H1 (cell line): ENCODE measurements around the gene SLC25A17. TPM values are rescaled to one million over a fixed set of nuclear protein-coding genes. Genes with fewer than 3 reads are reported as not detected.
A peak's percentile ranks its signal among the peaks of the same experiment; 100 is the strongest.

Experiments
- CTCF ChIA-PET: fragments of 300-600 bp; sonication (Branson Sonifier 250); formaldehyde crosslinking; loops from one replicate; lab custom pipeline; 2021; ENCODE audit not compliant: partially characterized antibody; lab: Charles Lee
- POLR2A ChIA-PET: fragments of 300-600 bp; sonication (Branson Sonifier 250); formaldehyde crosslinking; loops from one replicate; lab custom pipeline; 2021; ENCODE audit warnings: inconsistent platforms; ENCODE audit not compliant: partially characterized antibody; lab: Charles Lee
- DNase-seq, 2 experiments: peaks; one replicate each; pipeline versions ENCODE4 v3.0.0 to v3.0.0-alpha.2; 2010 to 2022; ENCODE audit warnings: low spot score in 2 of 2, low read depth in 1 of 2, mixed read lengths in 1 of 2
- FAIRE-seq: peaks from 2 replicates; lab custom pipeline; 2011; peaks lifted over from hg19 to GRCh38; lab: Jason Lieb, UNC
- H2AFZ ChIP-seq: 2 replicates; pipeline ENCODE4 v1.8.1; 2012; ENCODE audit warnings: low read length, inconsistent platforms
- H2AK5ac ChIP-seq: 2 replicates; pipeline ENCODE4 v1.6.1; 2013; ENCODE audit warnings: low read depth, low read length
- H2BK120ac ChIP-seq: replicated peaks from 2 replicates; pipeline ENCODE3; 2013; ENCODE audit warnings: low read depth, low read length, inconsistent platforms
- H2BK12ac ChIP-seq: 2 replicates; pipeline ENCODE4 v1.6.1; 2013; ENCODE audit warnings: low read depth, low read length
- H2BK15ac ChIP-seq: 2 replicates; pipeline ENCODE4 v1.6.1; 2013; ENCODE audit warnings: low read length
- H2BK20ac ChIP-seq: 2 replicates; pipeline ENCODE4 v1.6.1; 2013; ENCODE audit warnings: low read length
- H2BK5ac ChIP-seq: 2 replicates; pipeline ENCODE4 v1.6.1; 2013; ENCODE audit warnings: low read depth, low read length
- H3K14ac ChIP-seq: 2 replicates; pipeline ENCODE4 v1.6.1; 2013; ENCODE audit warnings: inconsistent platforms; ENCODE audit not compliant: insufficient read length
- H3K18ac ChIP-seq: 2 replicates; pipeline ENCODE4 v1.6.1; 2013; ENCODE audit warnings: low read length; ENCODE audit errors: extremely low read depth
- H3K23ac ChIP-seq: 2 replicates; pipeline ENCODE4 v1.6.1; 2013; ENCODE audit warnings: inconsistent platforms; ENCODE audit not compliant: insufficient read length
- H3K23me2 ChIP-seq: 2 replicates; pipeline ENCODE4 v1.6.1; 2013; ENCODE audit warnings: low read depth, low read length
- H3K27ac ChIP-seq: 2 replicates; pipeline ENCODE4 v1.6.1; 2011; ENCODE audit warnings: low read depth, low read length, inconsistent platforms
- H3K27me3 ChIP-seq, 4 experiments: replicated peaks in 1 of 4; 1 replicate in 1 of 4; 2 replicates in 3 of 4; pipeline versions ENCODE4 v1.6.1 to v1.8.1; 2011 to 2013; ENCODE audit warnings: low read length in 3 of 4, mild to moderate bottlenecking in 3 of 4, inconsistent platforms in 2 of 4, mixed read lengths in 2 of 4, moderate library complexity in 1 of 4; ENCODE audit not compliant: control insufficient read depth in 3 of 4, insufficient read depth in 3 of 4; ENCODE audit errors: extremely low read depth in 1 of 4
- H3K36me3 ChIP-seq, 4 experiments: 2 replicates each; pipeline versions ENCODE4 v1.6.1 to v1.8.1; 2011 to 2013; ENCODE audit warnings: mild to moderate bottlenecking in 4 of 4, low read length in 3 of 4, moderate library complexity in 2 of 4, control low read depth in 1 of 4, inconsistent platforms in 1 of 4; ENCODE audit not compliant: insufficient read depth in 4 of 4, control insufficient read depth in 2 of 4
- H3K4ac ChIP-seq: replicated peaks from 2 replicates; pipeline ENCODE3; 2013; ENCODE audit warnings: low read length, low read depth, mixed read lengths, inconsistent platforms; ENCODE audit not compliant: insufficient read length
- H3K4me1 ChIP-seq, 4 experiments: replicated peaks in 1 of 4; 1 replicate in 1 of 4; 2 replicates in 3 of 4; pipeline versions ENCODE4 v1.6.1 to v1.8.1; 2011 to 2013; ENCODE audit warnings: low read length in 3 of 4, inconsistent platforms in 2 of 4, mixed read lengths in 1 of 4; ENCODE audit not compliant: insufficient read depth in 4 of 4, control insufficient read depth in 3 of 4
- H3K4me2 ChIP-seq, 2 experiments: 2 replicates each; pipeline versions ENCODE4 v1.6.1 to v1.8.1; 2011 to 2013; ENCODE audit warnings: low read depth in 2 of 2, low read length in 2 of 2, control low read depth in 1 of 2, inconsistent platforms in 1 of 2, mild to moderate bottlenecking in 1 of 2; ENCODE audit not compliant: insufficient read depth in 1 of 2
- H3K4me3 ChIP-seq, 4 experiments: fragments of 200-600, 300-600 bp in 1 of 4; sonication (generic), shearing (Covaris generic), sonication (Bioruptor Twin) in 1 of 4; 2 replicates each; pipeline versions ENCODE4 v1.5.1 to v1.8.1; 2011 to 2016; ENCODE audit warnings: low read length in 4 of 4, low read depth in 3 of 4, control low read depth in 2 of 4, inconsistent platforms in 2 of 4, mild to moderate bottlenecking in 2 of 4, mixed read lengths in 1 of 4, moderate library complexity in 1 of 4; ENCODE audit not compliant: insufficient read depth in 2 of 4; ENCODE audit errors: extremely low read depth in 1 of 4
- H3K56ac ChIP-seq: replicated peaks from 2 replicates; pipeline ENCODE3; 2013; ENCODE audit warnings: low read depth, mild to moderate bottlenecking, mixed read lengths, low read length, inconsistent platforms; ENCODE audit not compliant: insufficient read length
- H3K79me1 ChIP-seq: 2 replicates; pipeline ENCODE4 v1.6.1; 2013; ENCODE audit warnings: low read depth, low read length, control low read depth
- H3K79me2 ChIP-seq, 2 experiments: 2 replicates each; pipeline versions ENCODE4 v1.6.1 to v1.8.1; 2012 to 2013; ENCODE audit warnings: low read length in 2 of 2, mild to moderate bottlenecking in 2 of 2, inconsistent platforms in 1 of 2; ENCODE audit not compliant: insufficient read depth in 2 of 2, control insufficient read depth in 1 of 2
- H3K9ac ChIP-seq, 4 experiments: replicated peaks in 1 of 4; 1 replicate in 1 of 4; 2 replicates in 3 of 4; pipeline versions ENCODE4 v1.6.1 to v1.8.1; 2011 to 2013; ENCODE audit warnings: low read depth in 3 of 4, low read length in 3 of 4, control low read depth in 2 of 4, mild to moderate bottlenecking in 2 of 4, moderate library complexity in 2 of 4, inconsistent platforms in 1 of 4; ENCODE audit errors: extremely low read depth in 1 of 4
- H3K9me3 ChIP-seq, 2 experiments: 2 replicates each; pipeline versions ENCODE4 v1.6.1 to v1.8.1; 2012 to 2013; ENCODE audit warnings: mild to moderate bottlenecking in 2 of 2, moderate library complexity in 2 of 2, control low read depth in 1 of 2, inconsistent platforms in 1 of 2, low read depth in 1 of 2, low read length in 1 of 2, mixed read lengths in 1 of 2; ENCODE audit not compliant: insufficient read depth in 2 of 2
- H4K20me1 ChIP-seq, 2 experiments: replicated peaks in 1 of 2; 2 replicates each; pipeline versions ENCODE3 to v1.8.1; 2011 to 2013; ENCODE audit warnings: inconsistent platforms in 2 of 2, low read length in 2 of 2, mild to moderate bottlenecking in 1 of 2; ENCODE audit not compliant: insufficient read depth in 2 of 2, control insufficient read depth in 1 of 2
- H4K5ac ChIP-seq: 2 replicates; pipeline ENCODE4 v1.6.1; 2013; ENCODE audit warnings: low read length, low read depth, mixed read lengths, inconsistent platforms; ENCODE audit not compliant: insufficient read length
- H4K8ac ChIP-seq: 2 replicates; pipeline ENCODE4 v1.8.0; 2013; ENCODE audit warnings: mild to moderate bottlenecking, moderate library complexity, low read length, inconsistent platforms; ENCODE audit not compliant: insufficient read depth; ENCODE audit errors: extremely low read depth
- H4K91ac ChIP-seq: replicated peaks from 2 replicates; pipeline ENCODE3; 2013; ENCODE audit warnings: low read length, mixed read lengths, inconsistent platforms; ENCODE audit not compliant: insufficient read length
- CHD2 ChIP-seq: IDR thresholded peaks from 2 replicates; pipeline ENCODE4 v1.6.1; 2012; ENCODE audit warnings: low read length, improper control_type of control experiment
- E2F6 ChIP-seq: IDR thresholded peaks from 2 replicates; pipeline ENCODE4 v1.6.1; 2012; ENCODE audit warnings: inconsistent platforms
- GTF2F1 ChIP-seq: IDR thresholded peaks from 2 replicates; pipeline ENCODE4 v1.6.1; 2012; ENCODE audit warnings: low read depth, low read length, improper control_type of control experiment, borderline replicate concordance
- RAD21 ChIP-seq, 2 experiments: IDR thresholded peaks in 1 of 2; conservative IDR thresholded peaks in 1 of 2; 2 replicates each; pipeline ENCODE4 v1.6.1; 2011; ENCODE audit warnings: low read depth in 2 of 2, low read length in 2 of 2, improper control_type of control experiment in 1 of 2, inconsistent platforms in 1 of 2, mild to moderate bottlenecking in 1 of 2, moderate library complexity in 1 of 2
- SIN3A ChIP-seq, 2 experiments: IDR thresholded peaks in 1 of 2; conservative IDR thresholded peaks in 1 of 2; 2 replicates each; pipeline ENCODE4 v1.6.1; 2011 to 2012; ENCODE audit warnings: low read length in 2 of 2, improper control_type of control experiment in 1 of 2, low read depth in 1 of 2, mild to moderate bottlenecking in 1 of 2
- SIRT6 ChIP-seq: IDR thresholded peaks from one replicate; pipeline ENCODE4 v1.7.1; 2012; ENCODE audit warnings: low read length, inconsistent platforms
- WGBS, 2 experiments: shearing (Covaris generic) in 1 of 2; methylation state at CpG; one replicate each; pipeline versions ENCODE4 v1.1.6 to v1.1.7; 2013 to 2015; ENCODE audit warnings: low lambda C conversion rate in 2 of 2, mixed read lengths in 2 of 2, inconsistent platforms in 1 of 2, low coverage in 1 of 2, missing lambda C conversion rate in 1 of 2; ENCODE audit not compliant: insufficient replicate concordance in 2 of 2, insufficient coverage in 1 of 2, insufficient read length in 1 of 2; ENCODE audit errors: extremely low coverage in 1 of 2, missing lambda C conversion rate in 1 of 2; 5-methylcytosine and 5-hydroxymethylcytosine counted together
- polyA plus RNA-seq, 7 experiments: library from polyadenylated mRNA; depleted of rRNA in 3 of 7; stranded (reverse) in 5 of 7; unstranded in 2 of 7; fragments of >200 nt in 5 of 7; fragments of 200-250 nt in 2 of 7; gene quantifications; 1 replicate in 5 of 7; 2 replicates in 1 of 7; 4 replicates in 1 of 7; pipeline versions ENCODE4 v1.2.1 to v1.2.3, GENCODE V29; 2011 to 2013; ENCODE audit warnings: missing spikeins in 2 of 7, mixed read lengths in 2 of 7
- total RNA-seq: library from RNA; stranded (reverse); fragmentation: NEBNext Ultra II Directional; extraction: Animal tissue kit (Norgen Biotek cat#: 25700); gene quantifications from 2 replicates; pipeline ENCODE4 v1.2.1, GENCODE V29; 2021
- TF ChIP-seq, protein P1 (sequence below), 3 experiments: IDR thresholded peaks; 1 replicate in 2 of 3; 2 replicates in 1 of 3; pipeline versions ENCODE4 v1.5.1 to v1.6.1; 2011; ENCODE audit warnings: low read length in 3 of 3, mild to moderate bottlenecking in 3 of 3, inconsistent platforms in 2 of 3, low read depth in 1 of 3, moderate library complexity in 1 of 3; ENCODE audit not compliant: insufficient read depth in 1 of 3; ENCODE audit errors: control extremely low read depth in 1 of 3

SLC25A17 gene
- total and polyA plus RNA-seq, 2 of the 8 experiments (the other 6 are each of a cell fraction or from before 2014, with no cell fraction given), result 17.9 to 40.4 TPM

DNA sequence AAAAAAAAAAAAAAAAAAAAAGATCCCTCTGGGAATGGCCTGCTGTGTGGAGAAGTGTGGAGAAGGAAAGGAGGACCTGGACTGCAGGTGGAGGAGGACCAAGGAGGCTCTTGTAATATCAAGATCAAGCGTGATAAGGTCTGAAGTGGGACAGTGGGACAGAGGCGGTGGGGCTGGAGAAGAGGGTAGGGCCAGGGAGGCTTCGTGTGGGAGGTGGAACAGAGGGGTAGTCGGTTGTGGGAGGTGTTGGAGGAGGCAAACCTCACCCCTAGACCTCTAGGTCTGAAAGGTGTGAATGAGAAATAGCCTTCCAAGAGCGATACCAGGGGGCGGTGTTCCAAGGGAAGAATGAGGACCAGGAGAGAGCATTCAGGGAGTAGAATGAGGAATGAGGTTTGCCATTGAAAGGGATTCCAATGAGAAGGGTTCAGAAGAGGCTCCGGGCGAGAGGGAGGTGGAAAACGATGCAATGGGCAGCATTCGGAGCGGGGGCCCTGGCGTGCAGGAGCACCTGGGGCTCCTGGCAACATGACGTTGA, 95.7 kb downstream of the SLC25A17 start:
- Histone ChIP-seq H3K9ac (no peak overlapping the region), H3K4me1 (peaks cover 3 to 14% (median 9%) of the 10 kb centered on the region in 4 experiments; a peak in 6 of 7 replicates), H4K20me1 (no peaks in the 10 kb centered on the region), H2BK15ac (0 out of 2 replicates have a peak overlapping the region, but pooled peaks have one; percentile 34), H3K4ac (no peak overlapping the region), H3K14ac (no peak overlapping the region), H4K5ac (no peak overlapping the region), H4K91ac (no peak overlapping the region), H3K36me3 (no peaks in the 10 kb centered on the region; a peak in 1 of 8 replicates), H3K18ac (no peak overlapping the region), H3K9me3 (no peaks in the 10 kb centered on the region), H3K56ac (no peak overlapping the region), H4K8ac (no peak overlapping the region)
- no peak for DNase-seq
- POLR2A ChIA-PET, result no interaction called here
- CTCF ChIA-PET, result interaction anchor here (0.6 to 1.4 kb wide), 4 partner anchors 8 to 19 kb away, joined by 3 read pairs; no protein-coding TSS in a partner anchor
- TF ChIP-seq RAD21 (IDR thresholded peaks at IDR 0.05 in 1 of 2, conservative IDR thresholded peaks at IDR 0.05 in 1 of 2; ENCODE audit: low read depth in 2 of 2, low read length in 2 of 2) (peak in 1 of 2 experiments; percentile 26; a peak in 1 of 4 replicates), CHD2 (no peak), E2F6 (peak; percentile 24; the same call in 1 of the 2 replicates), SIRT6 (no peak), SIN3A (conservative IDR thresholded peaks at IDR 0.05 in 1 of 2, IDR thresholded peaks at IDR 0.05 in 1 of 2; ENCODE audit: low read depth in 1 of 2, low read length in 2 of 2) (no peak), GTF2F1 (no peak)
- TF ChIP-seq, protein P1, sequence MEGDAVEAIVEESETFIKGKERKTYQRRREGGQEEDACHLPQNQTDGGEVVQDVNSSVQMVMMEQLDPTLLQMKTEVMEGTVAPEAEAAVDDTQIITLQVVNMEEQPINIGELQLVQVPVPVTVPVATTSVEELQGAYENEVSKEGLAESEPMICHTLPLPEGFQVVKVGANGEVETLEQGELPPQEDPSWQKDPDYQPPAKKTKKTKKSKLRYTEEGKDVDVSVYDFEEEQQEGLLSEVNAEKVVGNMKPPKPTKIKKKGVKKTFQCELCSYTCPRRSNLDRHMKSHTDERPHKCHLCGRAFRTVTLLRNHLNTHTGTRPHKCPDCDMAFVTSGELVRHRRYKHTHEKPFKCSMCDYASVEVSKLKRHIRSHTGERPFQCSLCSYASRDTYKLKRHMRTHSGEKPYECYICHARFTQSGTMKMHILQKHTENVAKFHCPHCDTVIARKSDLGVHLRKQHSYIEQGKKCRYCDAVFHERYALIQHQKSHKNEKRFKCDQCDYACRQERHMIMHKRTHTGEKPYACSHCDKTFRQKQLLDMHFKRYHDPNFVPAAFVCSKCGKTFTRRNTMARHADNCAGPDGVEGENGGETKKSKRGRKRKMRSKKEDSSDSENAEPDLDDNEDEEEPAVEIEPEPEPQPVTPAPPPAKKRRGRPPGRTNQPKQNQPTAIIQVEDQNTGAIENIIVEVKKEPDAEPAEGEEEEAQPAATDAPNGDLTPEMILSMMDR (IDR thresholded peaks at IDR 0.05; ENCODE audit: control extremely low read depth in 1 of 3, insufficient read depth in 1 of 3, low read depth in 1 of 3, low read length in 3 of 3), result peak in 2 of 3 experiments; percentile 28 to 31; a peak in 2 of 4 replicates
- TF ChIP-seq, all 59 proteins: peak for 3
- no peak overlapping the region; the same call in 1 of the 2 replicates for H2AFZ ChIP-seq
- H3K4me3 ChIP-seq, result no peak overlapping the region
- H2BK120ac ChIP-seq, result no peak overlapping the region
- 80% methylated on average over 13 of the region's 13 CpGs; no CpG with 5 or more reads in 1 of the 2 experiments for WGBS, 2 experiments
- no peak overlapping the region for H2BK5ac ChIP-seq
- no peaks in the 10 kb centered on the region for H3K23me2 ChIP-seq
- H3K23ac ChIP-seq, result no peak overlapping the region
- H2AK5ac ChIP-seq, result peak overlapping the region; percentile 60; the same call in 1 of the 2 replicates
- H2BK12ac ChIP-seq, result peak overlapping the region; percentile 93
- H3K27me3 ChIP-seq, result no peaks in the 10 kb centered on the region
- H3K4me2 ChIP-seq, result no peak overlapping the region
- H3K79me2 ChIP-seq, result no peaks in the 10 kb centered on the region
- H2BK20ac ChIP-seq, result peak overlapping the region; percentile 91; the same call in 1 of the 2 replicates
- no peak overlapping the region for H3K27ac ChIP-seq
- no peaks in the 10 kb centered on the region for H3K79me1 ChIP-seq
- FAIRE-seq, result no peak
